CD4-positive, alpha-beta T cell treated with Interleukin-6 at 100 ng/mL for 8 hours (primary cell): Measurements from ENCODE around the gene TMPRSS9.
"Not testable (repeated sequence)": the region's sequence is repeated elsewhere in the genome, so short reads cannot be mapped to it uniquely, and the experiment has no call there.

Source experiments
- DNase-seq: peaks from one replicate; pipeline ENCODE4 v3.0.0-alpha.2; 2020; ENCODE audit warnings: mixed read lengths, low spot score

TMPRSS9 gene

GRCh38 chr19:2362046-2362969 is 2.2 kb downstream of the TMPRSS9 start:
- DNase-seq: no peak

- DNase-seq: no peak
Measured at GRCh38 chr19:2362970-2363300, 2.9 kb downstream of the TMPRSS9 start.

- DNase-seq: no peak
Measured at GRCh38 chr19:2363419-2363818, 3.4 kb downstream of the TMPRSS9 start.

GRCh38 chr19:2365201-2365970 is 5.3 kb downstream of the TMPRSS9 start:
- no peak for DNase-seq

- no peak for DNase-seq
Measured at GRCh38 chr19:2371656-2372055, 11.6 kb downstream of the TMPRSS9 start.

GRCh38 chr19:2372076-2372612 is 12.1 kb downstream of the TMPRSS9 start:
- no peak for DNase-seq

- DNase-seq: no peak
Measured at GRCh38 chr19:2374808-2375207, 14.7 kb downstream of the TMPRSS9 start.

- no peak for DNase-seq
Measured at GRCh38 chr19:2375353-2376121, 15.5 kb downstream of the TMPRSS9 start.

- DNase-seq: no peak
Measured at GRCh38 chr19:2376784-2377519, 16.9 kb downstream of the TMPRSS9 start.

- DNase-seq: no peak
Measured at GRCh38 chr19:2380567-2380966, 20.5 kb downstream of the TMPRSS9 start.

- no peak for DNase-seq
Measured at GRCh38 chr19:2381148-2381820, 21.2 kb downstream of the TMPRSS9 start.

- DNase-seq: no peak
Measured at GRCh38 chr19:2382530-2383222, 22.6 kb downstream of the TMPRSS9 start.

GRCh38 chr19:2385053-2385721 is 25.1 kb downstream of the TMPRSS9 start:
- DNase-seq: no peak

GRCh38 chr19:2387367-2388288 is 27.6 kb downstream of the TMPRSS9 start:
- DNase-seq: no peak

GRCh38 chr19:2389594-2389993 is 29.5 kb downstream of the TMPRSS9 start:
- no peak for DNase-seq

GRCh38 chr19:2391118-2391725 is 31.2 kb downstream of the TMPRSS9 start:
- DNase-seq: peak; percentile 67

GRCh38 chr19:2392366-2392765 is 32.3 kb downstream of the TMPRSS9 start:
- no peak for DNase-seq

- DNase-seq: not testable (repeated sequence)
Measured at GRCh38 chr19:2392899-2393298, 32.8 kb downstream of the TMPRSS9 start.
